NCI-H1694 (cell line): ENCODE results near the gene LETMD1.
"Not testable (repeated sequence)": the region's sequence is repeated elsewhere in the genome, so short reads cannot be mapped to it uniquely, and the experiment has no call there.

Experiments used
- DNase-seq: peaks from one replicate; lab custom pipeline; 2025; lab: John Stamatoyannopoulos, UW

LETMD1 gene

GRCh38 chr12:51077930-51078329, 29.8 kb downstream of the LETMD1 start:
- no peak for DNase-seq

- not testable (repeated sequence) for DNase-seq
Measured at GRCh38 chr12:51078346-51078745, 30.2 kb downstream of the LETMD1 start.

- not testable (repeated sequence) for DNase-seq
Measured at GRCh38 chr12:51078866-51079265, 30.7 kb downstream of the LETMD1 start.

- DNase-seq = no peak
Measured at GRCh38 chr12:51080136-51080535, 32.0 kb downstream of the LETMD1 start.

GRCh38 chr12:51081421-51081820, 33.3 kb downstream of the LETMD1 start:
- no peak for DNase-seq

GRCh38 chr12:51082561-51083125, 34.5 kb downstream of the LETMD1 start:
- DNase-seq = peak; percentile 10

GRCh38 chr12:51083126-51083833, 35.2 kb downstream of the LETMD1 start, which contains the start of gene CSRNP2:
TSS of gene CSRNP2 (minus strand) at chr12:51083596. CDS start at chr12:51076561, 7,035 bp downstream.
- DNase-seq = peak; percentile 81

GRCh38 chr12:51085757-51086156, 37.6 kb downstream of the LETMD1 start:
- DNase-seq = no peak

- DNase-seq = no peak
Measured at GRCh38 chr12:51086933-51087332, 38.8 kb downstream of the LETMD1 start.

GRCh38 chr12:51087818-51088217, 39.7 kb downstream of the LETMD1 start:
- no peak for DNase-seq

- no peak for DNase-seq
Measured at GRCh38 chr12:51090705-51091229, 42.6 kb downstream of the LETMD1 start.

GRCh38 chr12:51098611-51099010, 50.5 kb downstream of the LETMD1 start:
- DNase-seq = no peak

- no peak for DNase-seq
Measured at GRCh38 chr12:51103977-51104376, 55.9 kb downstream of the LETMD1 start.

- no peak for DNase-seq
Measured at GRCh38 chr12:51108136-51108535, 60.0 kb downstream of the LETMD1 start.
